ENCODE results near the gene ARGLU1. TPM values are rescaled to one million over a fixed set of nuclear protein-coding genes. Genes with fewer than 3 reads are reported as not detected.

ARGLU1 gene
- total and polyA plus RNA-seq, 9 of the 15 experiments (the other 6 are each of a cell fraction or from before 2014, with no cell fraction given): 19.3 to 99.9 (median 49.3) TPM

DNA sequence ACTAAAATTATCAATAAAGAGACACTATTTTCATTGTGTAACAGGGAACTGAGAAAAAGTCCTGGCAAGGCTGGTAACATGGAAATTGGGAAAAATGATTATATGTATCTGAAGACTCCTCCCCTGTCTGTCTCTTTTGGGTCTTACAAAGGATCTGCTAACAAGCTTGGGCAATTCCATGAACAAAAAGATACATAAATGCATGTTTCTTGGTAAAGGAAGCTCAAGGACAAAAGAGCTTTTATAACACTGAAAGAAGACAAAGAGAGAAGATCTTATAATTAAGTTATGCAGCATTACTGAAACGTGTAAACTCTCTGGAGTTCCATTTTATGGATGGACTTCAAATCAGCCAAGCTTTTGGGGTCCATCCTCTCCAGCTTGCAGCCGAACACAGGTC is 61.7 kb downstream of the ARGLU1 start:
- no peak for ATAC-seq
- Histone ChIP-seq H3K9me3 (replicated peaks; ENCODE audit: control insufficient read depth, insufficient read depth, low read depth, low read length) (no peaks in the 10 kb centered on the region), H2AFZ (ENCODE audit: low read depth, low read length) (no peak overlapping the region), H3K27ac (ENCODE audit: extremely low read depth, low read depth, low read length) (no peak overlapping the region), H4K20me1 (replicated peaks; ENCODE audit: control insufficient read depth, insufficient read depth, low read length) (no peaks in the 10 kb centered on the region), H3K27me3 (ENCODE audit: control insufficient read depth in 2 of 2, insufficient read depth in 2 of 2, low read length in 2 of 2) (no peaks in the 10 kb centered on the region), H3K4me1 (replicated peaks in 1 of 2; ENCODE audit: control insufficient read depth in 2 of 2, insufficient read depth in 2 of 2, low read length in 2 of 2) (peaks cover 0 to 3% of the 10 kb centered on the region in 2 experiments; a peak in 3 of 5 replicates), H3K4me3 (no peak overlapping the region), H3K36me3 (ENCODE audit: control insufficient read depth, insufficient read depth, low read length) (no peaks in the 10 kb centered on the region), H3K9me1 (ENCODE audit: control insufficient read depth, insufficient read depth, low read length) (no peaks in the 10 kb centered on the region), H3K9ac (ENCODE audit: insufficient read depth in 1 of 2, low read depth in 2 of 2, low read length in 2 of 2) (no peak overlapping the region), H3K4me2 (ENCODE audit: insufficient read depth, low read length) (no peak overlapping the region), H3K79me2 (ENCODE audit: control insufficient read depth, insufficient read depth, low read length) (no peaks in the 10 kb centered on the region)
- intact Hi-C loops (cut with micrococcal nuclease) (no loop called here), in situ Hi-C loops (cut with MboI) (no loop called here)
- CTCF ChIA-PET (ENCODE audit: low intra/inter-chr PET ratio): no interaction called here
- 27% methylated on average over 2 of the region's 2 CpGs for WGBS (ENCODE audit: insufficient coverage, low coverage, missing lambda C conversion rate)
- FAIRE-seq: no peak
- no peak for DNase-seq (ENCODE audit: extremely low read depth in 1 of 4, low spot score in 3 of 4)
- POLR2A ChIA-PET: no interaction called here
- TF ChIP-seq, protein P1, sequence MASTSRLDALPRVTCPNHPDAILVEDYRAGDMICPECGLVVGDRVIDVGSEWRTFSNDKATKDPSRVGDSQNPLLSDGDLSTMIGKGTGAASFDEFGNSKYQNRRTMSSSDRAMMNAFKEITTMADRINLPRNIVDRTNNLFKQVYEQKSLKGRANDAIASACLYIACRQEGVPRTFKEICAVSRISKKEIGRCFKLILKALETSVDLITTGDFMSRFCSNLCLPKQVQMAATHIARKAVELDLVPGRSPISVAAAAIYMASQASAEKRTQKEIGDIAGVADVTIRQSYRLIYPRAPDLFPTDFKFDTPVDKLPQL (IDR thresholded peaks at IDR 0.05; ENCODE audit: extremely low read depth, insufficient read length): no peak
- TF ChIP-seq, protein P2, sequence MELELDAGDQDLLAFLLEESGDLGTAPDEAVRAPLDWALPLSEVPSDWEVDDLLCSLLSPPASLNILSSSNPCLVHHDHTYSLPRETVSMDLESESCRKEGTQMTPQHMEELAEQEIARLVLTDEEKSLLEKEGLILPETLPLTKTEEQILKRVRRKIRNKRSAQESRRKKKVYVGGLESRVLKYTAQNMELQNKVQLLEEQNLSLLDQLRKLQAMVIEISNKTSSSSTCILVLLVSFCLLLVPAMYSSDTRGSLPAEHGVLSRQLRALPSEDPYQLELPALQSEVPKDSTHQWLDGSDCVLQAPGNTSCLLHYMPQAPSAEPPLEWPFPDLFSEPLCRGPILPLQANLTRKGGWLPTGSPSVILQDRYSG (tag; conservative IDR thresholded peaks at IDR 0.05; ENCODE audit: low read depth): no peak
- TF ChIP-seq, protein P3, sequence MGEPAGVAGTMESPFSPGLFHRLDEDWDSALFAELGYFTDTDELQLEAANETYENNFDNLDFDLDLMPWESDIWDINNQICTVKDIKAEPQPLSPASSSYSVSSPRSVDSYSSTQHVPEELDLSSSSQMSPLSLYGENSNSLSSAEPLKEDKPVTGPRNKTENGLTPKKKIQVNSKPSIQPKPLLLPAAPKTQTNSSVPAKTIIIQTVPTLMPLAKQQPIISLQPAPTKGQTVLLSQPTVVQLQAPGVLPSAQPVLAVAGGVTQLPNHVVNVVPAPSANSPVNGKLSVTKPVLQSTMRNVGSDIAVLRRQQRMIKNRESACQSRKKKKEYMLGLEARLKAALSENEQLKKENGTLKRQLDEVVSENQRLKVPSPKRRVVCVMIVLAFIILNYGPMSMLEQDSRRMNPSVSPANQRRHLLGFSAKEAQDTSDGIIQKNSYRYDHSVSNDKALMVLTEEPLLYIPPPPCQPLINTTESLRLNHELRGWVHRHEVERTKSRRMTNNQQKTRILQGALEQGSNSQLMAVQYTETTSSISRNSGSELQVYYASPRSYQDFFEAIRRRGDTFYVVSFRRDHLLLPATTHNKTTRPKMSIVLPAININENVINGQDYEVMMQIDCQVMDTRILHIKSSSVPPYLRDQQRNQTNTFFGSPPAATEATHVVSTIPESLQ (CRISPR knock-in tag; IDR thresholded peaks at IDR 0.05): no peak
- TF ChIP-seq SMARCC2 (IDR thresholded peaks at IDR 0.05; ENCODE audit: low read depth): no peak
- TF ChIP-seq, protein P4, sequence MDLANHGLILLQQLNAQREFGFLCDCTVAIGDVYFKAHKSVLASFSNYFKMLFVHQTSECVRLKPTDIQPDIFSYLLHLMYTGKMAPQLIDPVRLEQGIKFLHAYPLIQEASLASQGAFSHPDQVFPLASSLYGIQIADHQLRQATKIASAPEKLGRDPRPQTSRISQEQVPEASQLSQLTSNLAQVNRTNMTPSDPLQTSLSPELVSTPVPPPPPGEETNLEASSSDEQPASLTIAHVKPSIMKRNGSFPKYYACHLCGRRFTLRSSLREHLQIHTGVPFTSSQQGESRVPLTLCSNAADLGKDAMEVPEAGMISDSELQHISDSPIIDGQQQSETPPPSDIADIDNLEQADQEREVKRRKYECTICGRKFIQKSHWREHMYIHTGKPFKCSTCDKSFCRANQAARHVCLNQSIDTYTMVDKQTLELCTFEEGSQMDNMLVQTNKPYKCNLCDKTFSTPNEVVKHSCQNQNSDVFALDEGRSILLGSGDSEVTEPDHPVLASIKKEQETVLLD (IDR thresholded peaks at IDR 0.05): no peak
- no TSS peak for BruUV-seq (replicated peaks)
